Fibroblast of lung (primary cell): Measurements from ENCODE around the gene FCRL4. TPM values are rescaled to one million over a fixed set of nuclear protein-coding genes. Genes with fewer than 3 reads are reported as not detected.
"Not testable (repeated sequence)": the region's sequence is repeated elsewhere in the genome, so short reads cannot be mapped to it uniquely, and the experiment has no call there.

ENCODE experiments used
- DNase-seq, 2 donors: peaks; one replicate each; pipeline versions ENCODE4 v3.0.0 to v3.0.0-alpha.2; 2010; ENCODE audit warnings: low read depth in 2 of 2
- H2AFZ ChIP-seq: 2 replicates; pipeline ENCODE4 v1.5.1; 2012; ENCODE audit warnings: low read length, control low read depth, inconsistent platforms
- H3K27ac ChIP-seq: 2 replicates; pipeline ENCODE4 v1.5.1; 2011; ENCODE audit warnings: low read length, control low read depth; ENCODE audit not compliant: insufficient read depth
- H3K27me3 ChIP-seq: 2 replicates; pipeline ENCODE4 v1.5.1; 2011; ENCODE audit warnings: mild to moderate bottlenecking, low read length; ENCODE audit not compliant: control insufficient read depth, insufficient read depth
- H3K36me3 ChIP-seq: 2 replicates; pipeline ENCODE4 v1.5.1; 2011; ENCODE audit warnings: low read length; ENCODE audit not compliant: control insufficient read depth, insufficient read depth
- H3K4me1 ChIP-seq: 2 replicates; pipeline ENCODE4 v1.5.1; 2011; ENCODE audit warnings: low read length; ENCODE audit not compliant: control insufficient read depth, insufficient read depth; ENCODE audit errors: extremely low read depth
- H3K4me2 ChIP-seq: 2 replicates; pipeline ENCODE4 v1.5.1; 2011; ENCODE audit warnings: low read length, control low read depth; ENCODE audit not compliant: insufficient read depth; ENCODE audit errors: extremely low read depth
- H3K4me3 ChIP-seq, 4 experiments: fragments of 200-600 bp in 1 of 4; sonication (generic) in 1 of 4; replicated peaks in 1 of 4; 2 replicates each; pipeline ENCODE4 v1.5.1; 2011 to 2016; ENCODE audit warnings: low read length in 4 of 4, low read depth in 3 of 4, mild to moderate bottlenecking in 3 of 4, control low read depth in 2 of 4, inconsistent platforms in 1 of 4, mixed read lengths in 1 of 4; ENCODE audit not compliant: insufficient read depth in 1 of 4; ENCODE audit errors: control extremely low read depth in 1 of 4
- H3K79me2 ChIP-seq: 2 replicates; pipeline ENCODE4 v1.5.1; 2012; ENCODE audit warnings: mild to moderate bottlenecking, low read length, inconsistent platforms; ENCODE audit not compliant: control insufficient read depth, insufficient read depth
- H3K9ac ChIP-seq: 2 replicates; pipeline ENCODE4 v1.5.1; 2011; ENCODE audit warnings: mild to moderate bottlenecking, low read length, control low read depth; ENCODE audit not compliant: insufficient read depth
- H3K9me3 ChIP-seq: 2 replicates; pipeline ENCODE4 v1.5.1; 2012; ENCODE audit warnings: low read depth, low read length; ENCODE audit not compliant: control insufficient read depth, insufficient read depth
- H4K20me1 ChIP-seq: 2 replicates; pipeline ENCODE4 v1.5.1; 2011; ENCODE audit warnings: low read length; ENCODE audit not compliant: control insufficient read depth, insufficient read depth; ENCODE audit errors: extremely low read depth
- CTCF ChIP-seq, 2 donors: IDR thresholded peaks in 1 of 2; conservative IDR thresholded peaks in 1 of 2; 1 replicate in 1 of 2; 2 replicates in 1 of 2; pipeline ENCODE4 v1.5.1; 2011 to 2012; ENCODE audit warnings: low read length in 2 of 2, control low read depth in 1 of 2, inconsistent platforms in 1 of 2, low read depth in 1 of 2, mild to moderate bottlenecking in 1 of 2
- EZH2 ChIP-seq: IDR thresholded peaks from 2 replicates; pipeline ENCODE4 v1.5.1; 2012; ENCODE audit warnings: low read length, control low read depth, mild to moderate bottlenecking; ENCODE audit errors: missing control alignments
- polyA plus RNA-seq, 2 donors: library from polyadenylated mRNA; depleted of rRNA in 1 of 2; stranded (reverse) in 1 of 2; unstranded in 1 of 2; fragments of >200 nt; gene quantifications; 2 replicates each; pipeline ENCODE4 v1.2.1, GENCODE V29; 2011 to 2012; ENCODE audit warnings: missing spikeins in 1 of 2
- total RNA-seq: library from RNA; depleted of rRNA; stranded (reverse); fragments of >200 nt; gene quantifications from 2 replicates; pipeline ENCODE4 v1.2.1, GENCODE V29; 2014

Gene FCRL4
- total and polyA plus RNA-seq, 2 donors (not counting 1 experiment from before 2014, with no cell fraction given) = not detected

DNA sequence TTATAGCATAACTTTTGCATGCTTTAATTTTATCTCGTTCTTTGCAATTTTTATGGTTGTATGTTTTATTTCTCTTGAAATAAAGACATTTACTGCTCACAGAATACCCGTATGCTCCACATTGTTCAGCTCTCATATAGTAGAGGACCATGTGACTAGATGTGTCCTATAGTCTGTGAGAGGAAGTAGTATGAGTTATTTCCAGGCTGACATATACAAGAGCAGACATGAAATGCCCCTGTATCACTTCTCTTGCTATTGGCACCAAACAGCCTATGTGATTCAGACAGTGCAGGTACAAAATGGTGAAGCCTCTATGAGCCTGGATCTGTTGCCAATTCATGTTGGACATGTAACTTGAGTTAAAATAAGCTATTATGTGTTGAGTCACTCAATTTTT lies 39.8 kb downstream of the FCRL4 start:
- H3K79me2 ChIP-seq = no peaks in the 10 kb centered on the region
- H3K4me3 ChIP-seq = no peak overlapping the region
- TF ChIP-seq CTCF (conservative IDR thresholded peaks at IDR 0.05 in 1 of 2, IDR thresholded peaks at IDR 0.05 in 1 of 2; ENCODE audit: low read depth in 1 of 2, low read length in 2 of 2) = no peak
- TF ChIP-seq EZH2 = no peak
- no peak overlapping the region for H2AFZ ChIP-seq
- no peaks in the 10 kb centered on the region for H3K9me3 ChIP-seq
- no peak overlapping the region for H3K4me2 ChIP-seq
- no peaks in the 10 kb centered on the region for H4K20me1 ChIP-seq
- no peaks in the 10 kb centered on the region for H3K36me3 ChIP-seq
- H3K27me3 ChIP-seq = no peaks in the 10 kb centered on the region
- no peak overlapping the region for H3K9ac ChIP-seq
- H3K27ac ChIP-seq = no peak overlapping the region
- no peak for DNase-seq
- no peaks in the 10 kb centered on the region for H3K4me1 ChIP-seq

- H4K20me1 ChIP-seq = no peaks in the 10 kb centered on the region
- H3K27ac ChIP-seq = no peak within 1 kb of the TSS
- no peak within 1 kb of the TSS for H3K9ac ChIP-seq
- H3K4me3 ChIP-seq = no peak within 1 kb of the TSS
- no peaks in the 10 kb centered on the region for H3K4me1 ChIP-seq
- H2AFZ ChIP-seq = no peak within 1 kb of the TSS
- H3K36me3 ChIP-seq = no peaks in the 10 kb centered on the region
- H3K9me3 ChIP-seq = no peaks in the 10 kb centered on the region
- no peaks in the 10 kb centered on the region for H3K27me3 ChIP-seq
- TF ChIP-seq EZH2 (no peak), CTCF (conservative IDR thresholded peaks at IDR 0.05 in 1 of 2, IDR thresholded peaks at IDR 0.05 in 1 of 2; ENCODE audit: low read depth in 1 of 2, low read length in 2 of 2) (no peak)
- H3K4me2 ChIP-seq = no peak within 1 kb of the TSS
- H3K79me2 ChIP-seq = no peaks in the 10 kb centered on the region
- DNase-seq = no peak
These were observed 45.9 kb downstream of the FCRL4 start, which contains the start of gene FCRL5 for GRCh38 chr1:157551694-157552693. TSS of gene FCRL5 (minus strand) at chr1:157552515. CDS start at chr1:157552362, 153 bp downstream.

- H3K4me2 ChIP-seq, H3K9me3 ChIP-seq, H2AFZ ChIP-seq, H3K36me3 ChIP-seq, H3K9ac ChIP-seq, H3K27me3 ChIP-seq, DNase-seq, H3K79me2 ChIP-seq, H4K20me1 ChIP-seq, H3K27ac ChIP-seq, H3K4me1 ChIP-seq, H3K4me3 ChIP-seq: not testable (repeated sequence)
These were observed 49.8 kb downstream of the FCRL4 start for GRCh38 chr1:157548081-157548480.
